Measurements from ENCODE around the gene MTHFD2L.

MTHFD2L gene

GRCh38 chr4:74252933-74253332 lies 95.0 kb downstream of the MTHFD2L start:
- no peak for DNase-seq (ENCODE audit: low read depth in 2 of 2)

GRCh38 chr4:74254386-74254785 lies 96.5 kb downstream of the MTHFD2L start:
- no peak for DNase-seq (ENCODE audit: low read depth in 2 of 2)

GRCh38 chr4:74255096-74255495 lies 97.2 kb downstream of the MTHFD2L start:
- DNase-seq (ENCODE audit: low read depth in 2 of 2), result no peak

DNA sequence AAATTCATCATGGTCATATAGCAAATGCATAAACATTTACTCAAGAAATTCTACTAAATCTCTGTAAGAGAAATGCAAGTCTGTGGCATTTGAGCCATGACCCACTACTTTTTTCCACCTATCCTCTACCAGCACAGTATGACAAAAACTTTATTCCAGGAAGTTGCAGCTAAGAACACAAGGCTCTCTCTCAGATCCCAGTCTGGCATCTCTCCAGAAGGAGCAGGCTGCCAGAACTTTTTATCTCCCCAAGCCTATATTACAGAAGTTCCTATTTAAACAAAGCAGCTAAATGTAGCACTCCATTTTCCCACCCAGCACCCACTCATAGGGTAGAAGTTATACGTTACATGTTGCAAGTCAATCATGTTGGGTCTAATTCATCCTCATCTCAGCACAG lies 101.0 kb downstream of the MTHFD2L start:
- no peak for DNase-seq (ENCODE audit: low read depth in 2 of 2)

GRCh38 chr4:74260036-74260435 lies 102.1 kb downstream of the MTHFD2L start:
- DNase-seq (ENCODE audit: low read depth in 2 of 2), result no peak

DNA sequence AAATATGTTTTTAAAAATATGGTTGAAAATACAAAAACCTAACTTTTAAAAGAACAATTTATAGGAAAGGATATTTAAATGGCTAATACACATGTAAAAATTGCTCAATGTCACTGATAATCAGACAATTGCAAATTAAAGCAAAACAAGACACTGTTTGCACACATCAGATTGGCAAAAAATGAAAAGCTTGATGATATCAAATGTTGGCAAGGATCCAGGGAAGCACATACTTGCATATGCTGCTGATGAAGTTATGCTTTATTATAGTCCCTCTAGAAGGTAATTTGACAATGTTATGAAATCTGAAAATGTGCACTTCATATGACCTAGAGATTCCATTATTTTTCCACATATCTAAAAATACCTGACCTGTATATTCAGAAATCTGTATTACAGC lies 104.6 kb downstream of the MTHFD2L start:
- DNase-seq (ENCODE audit: low read depth in 2 of 2), result no peak

DNA sequence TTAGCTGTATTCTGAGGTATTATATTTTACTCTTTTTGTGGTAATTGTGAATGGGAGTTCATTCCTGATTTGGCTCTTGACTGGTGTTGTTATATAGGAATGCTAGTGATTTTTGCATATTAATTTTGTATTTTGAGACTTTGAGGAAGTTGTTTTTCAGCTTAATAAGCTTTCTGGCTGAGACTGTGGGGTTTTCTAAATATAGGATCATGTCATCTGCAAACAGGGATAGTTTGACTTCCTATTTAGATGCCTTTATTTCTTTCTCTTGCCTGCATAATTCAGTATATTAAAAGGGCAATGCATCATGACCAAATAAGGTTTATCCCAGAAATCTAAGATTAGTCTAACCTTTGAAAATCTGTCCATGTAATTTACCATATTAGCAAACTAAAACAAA lies 105.6 kb downstream of the MTHFD2L start:
- no peak for DNase-seq (ENCODE audit: low read depth in 2 of 2)

DNA sequence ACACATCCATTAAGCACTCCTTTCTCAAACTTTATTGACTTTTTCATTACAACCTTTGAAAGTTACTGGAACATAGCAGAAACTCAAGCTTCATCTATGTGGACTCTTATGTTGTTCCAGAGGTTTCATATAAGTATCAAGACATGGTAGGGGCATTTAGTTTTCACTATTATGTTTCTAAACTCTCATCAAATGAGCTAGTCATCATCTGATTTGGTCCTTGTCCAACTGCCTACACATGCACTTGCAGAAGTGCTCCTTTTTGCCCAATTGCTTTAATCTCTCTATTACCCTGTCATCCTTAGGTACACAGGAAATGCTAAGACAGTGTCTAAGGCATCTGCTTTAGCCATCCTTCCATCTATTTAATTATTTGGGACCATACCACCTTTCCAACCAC lies 108.2 kb downstream of the MTHFD2L start:
- DNase-seq (ENCODE audit: low read depth in 2 of 2), result no peak

- no peak for DNase-seq (ENCODE audit: low read depth in 2 of 2)
Observed at GRCh38 chr4:74267998-74268606, 110.2 kb downstream of the MTHFD2L start.

GRCh38 chr4:74268643-74269042 lies 110.7 kb downstream of the MTHFD2L start:
- no peak for DNase-seq (ENCODE audit: low read depth in 2 of 2)

DNA sequence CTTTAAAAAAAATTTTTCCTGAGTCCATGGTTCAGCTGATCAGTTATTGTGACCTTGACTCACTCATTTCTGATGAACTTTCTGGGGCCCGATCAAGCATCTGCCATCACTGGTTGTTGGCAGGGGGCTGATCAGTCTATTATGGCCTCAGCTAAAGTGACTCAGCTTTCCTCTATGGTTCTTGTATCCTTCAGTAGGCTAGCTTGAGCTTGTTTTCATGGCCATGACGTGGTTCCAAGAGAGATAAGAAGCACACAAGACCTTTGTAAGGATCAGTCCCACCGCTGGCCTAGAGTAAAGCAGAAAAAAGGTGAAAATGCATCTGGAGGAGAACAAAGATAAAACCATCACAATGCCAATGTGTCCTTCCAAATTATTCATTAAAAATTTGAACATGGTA lies 120.6 kb downstream of the MTHFD2L start:
- DNase-seq (ENCODE audit: low read depth in 2 of 2), result no peak

DNA sequence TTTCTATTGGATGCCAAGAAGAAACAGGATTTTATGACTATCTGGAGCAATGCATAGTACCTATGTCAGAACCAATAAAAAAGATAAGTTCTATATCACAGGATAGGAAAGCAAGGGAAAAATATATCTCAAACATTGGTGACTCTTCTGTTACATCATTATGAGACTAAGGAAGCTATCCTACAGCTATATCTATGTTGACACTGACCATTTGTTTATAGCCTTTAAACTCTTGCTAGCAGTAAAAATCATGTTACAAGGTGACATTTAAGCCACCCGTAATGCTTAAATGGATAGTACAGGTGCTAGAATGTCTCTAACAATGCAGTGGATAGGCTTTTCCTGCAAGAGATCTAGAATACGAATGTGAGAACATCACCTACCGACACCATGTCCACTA lies 121.8 kb downstream of the MTHFD2L start:
- DNase-seq (ENCODE audit: low read depth in 2 of 2), result no peak

- DNase-seq (ENCODE audit: low read depth in 2 of 2), result no peak
Observed at GRCh38 chr4:74282926-74283325, 125.0 kb downstream of the MTHFD2L start.

DNA sequence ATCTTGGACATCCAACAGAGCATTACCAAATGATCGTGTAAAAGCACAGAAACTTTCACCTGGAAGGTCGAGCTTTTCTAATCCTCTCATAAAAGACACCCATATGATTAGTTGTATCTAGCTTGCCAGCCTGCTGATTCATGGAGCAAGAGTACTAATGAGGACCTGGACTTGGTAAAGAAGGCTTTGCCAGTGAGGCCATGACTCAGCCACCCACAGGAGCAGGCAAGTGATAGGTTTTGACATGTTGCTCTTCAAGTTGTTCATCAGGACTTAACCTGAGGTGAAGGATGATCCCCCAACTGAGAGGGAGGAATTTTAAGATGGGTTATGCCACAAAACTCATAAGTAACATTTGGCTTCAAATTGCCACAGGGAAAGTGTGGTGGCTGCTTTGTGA lies 125.7 kb downstream of the MTHFD2L start:
- DNase-seq (ENCODE audit: low read depth in 2 of 2), result no peak

DNA sequence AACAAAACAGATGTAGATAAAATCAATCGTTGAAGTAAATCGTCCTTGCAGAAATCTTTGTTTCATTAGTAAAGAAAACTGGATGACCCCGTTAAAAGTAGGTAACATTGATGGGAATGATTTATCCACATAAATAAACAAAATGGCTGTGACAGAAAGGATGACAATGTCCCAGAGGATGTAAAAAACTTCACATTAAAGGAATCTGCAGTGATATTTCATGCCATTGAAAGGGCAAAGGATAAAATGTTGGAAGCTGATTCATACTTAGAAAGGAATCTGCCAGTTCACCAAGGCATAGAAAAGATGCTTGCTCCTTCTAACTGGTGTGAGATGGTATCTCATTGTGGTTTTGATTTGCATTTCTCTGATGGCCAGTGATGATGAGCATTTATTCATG lies 126.1 kb downstream of the MTHFD2L start:
- no peak for DNase-seq (ENCODE audit: low read depth in 2 of 2)

DNA sequence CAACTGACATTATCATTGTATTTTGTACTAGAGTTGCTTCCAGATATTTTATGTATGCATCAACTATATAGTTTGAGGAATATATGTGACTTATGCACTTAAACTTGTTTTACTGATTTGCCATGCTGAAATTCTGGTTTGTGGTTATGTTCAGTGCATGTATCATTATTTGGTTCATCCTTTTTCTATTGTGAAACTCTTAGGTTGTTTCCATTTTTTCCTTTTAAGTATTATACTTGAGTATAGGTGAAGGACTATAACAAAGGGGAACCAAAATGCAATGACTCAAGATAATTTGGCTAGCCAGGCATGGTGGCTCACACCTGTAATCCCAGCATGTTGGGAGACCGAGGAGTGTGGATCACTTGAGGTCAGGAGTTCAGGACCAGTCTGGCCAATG lies 129.2 kb downstream of the MTHFD2L start:
- DNase-seq (ENCODE audit: low read depth in 2 of 2), result no peak

- DNase-seq (ENCODE audit: low read depth in 2 of 2), result no peak
Observed at GRCh38 chr4:74287791-74288190, 129.9 kb downstream of the MTHFD2L start.

DNA sequence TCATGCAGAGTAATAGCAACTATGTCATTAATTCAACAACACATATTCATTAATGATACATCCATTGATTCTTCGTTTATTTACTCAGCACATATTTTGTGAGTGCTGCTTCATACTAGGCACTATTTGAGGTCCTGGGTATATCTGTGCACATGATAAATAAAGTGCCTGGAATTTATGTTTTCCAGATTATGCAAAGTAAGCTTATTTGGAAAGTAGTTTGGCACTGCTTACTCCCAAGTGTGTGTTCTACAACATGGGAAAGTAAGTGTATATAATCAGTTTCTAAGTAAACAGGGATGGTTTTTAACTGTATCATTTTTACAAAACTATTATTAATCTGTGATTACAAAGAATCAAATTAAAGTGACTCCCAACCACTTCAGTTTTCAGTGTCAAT lies 133.6 kb downstream of the MTHFD2L start:
- no peak for DNase-seq (ENCODE audit: low read depth in 2 of 2)

- DNase-seq (ENCODE audit: low read depth in 2 of 2), result no peak
Observed at GRCh38 chr4:74292111-74292870, 134.4 kb downstream of the MTHFD2L start.

DNA sequence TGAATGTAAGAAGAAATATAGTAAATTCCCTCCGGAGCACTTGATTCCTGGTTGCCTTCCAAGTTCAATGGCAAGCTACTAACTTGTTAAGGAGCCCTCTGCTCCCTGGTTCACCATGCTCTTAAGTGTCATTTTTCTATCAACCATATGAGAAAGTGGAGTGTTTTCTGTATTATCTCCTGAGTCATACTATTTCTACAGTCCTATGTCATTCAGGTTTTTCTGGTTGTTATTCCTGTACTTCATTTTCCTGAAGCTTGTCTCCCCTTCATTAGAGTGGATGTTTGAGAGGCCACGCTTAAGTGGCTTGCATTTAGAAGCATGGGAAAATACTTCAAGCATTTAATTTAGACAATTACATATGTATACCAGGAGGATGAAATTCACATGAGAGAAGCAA lies 135.6 kb downstream of the MTHFD2L start:
- DNase-seq (ENCODE audit: low read depth in 2 of 2), result no peak

DNA sequence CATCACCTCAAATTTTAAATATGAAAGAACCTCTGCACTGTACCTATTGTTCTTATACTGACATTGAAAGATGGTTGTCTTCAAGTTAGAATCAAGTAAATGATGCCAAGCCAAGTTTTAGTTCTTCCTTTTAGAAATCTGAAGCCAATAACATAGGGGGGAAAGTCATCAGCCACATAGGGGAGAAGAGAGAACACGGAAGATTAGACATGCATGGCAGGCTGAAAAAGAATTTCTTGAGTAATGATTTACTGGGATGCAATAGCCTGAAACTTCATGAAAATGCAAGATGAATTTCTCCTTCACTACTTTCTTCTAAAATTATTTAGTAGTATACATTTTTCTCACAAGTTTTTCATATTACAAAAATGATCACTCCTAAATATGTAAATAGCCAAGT lies 136.8 kb downstream of the MTHFD2L start:
- no peak for DNase-seq (ENCODE audit: low read depth in 2 of 2)

DNA sequence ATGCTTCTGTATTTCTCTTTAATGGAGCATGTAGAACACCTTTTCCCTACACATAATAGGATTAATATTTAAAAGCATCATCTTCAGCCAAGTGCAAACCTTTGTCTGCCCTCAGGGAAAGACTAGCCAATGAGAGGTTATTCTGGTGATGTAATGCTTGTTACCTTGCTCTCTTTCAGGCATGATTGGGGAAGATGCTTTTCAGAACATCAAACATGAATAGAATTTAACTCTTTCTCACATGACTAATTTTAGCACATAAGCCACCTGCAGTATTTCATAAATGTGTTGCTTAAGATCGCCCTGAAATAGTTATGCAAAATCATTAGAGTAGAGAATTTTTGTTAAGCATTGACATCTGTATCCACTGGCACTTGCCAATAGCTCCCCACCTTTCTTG lies 139.6 kb downstream of the MTHFD2L start:
- DNase-seq (ENCODE audit: low read depth in 2 of 2), result no peak

DNA sequence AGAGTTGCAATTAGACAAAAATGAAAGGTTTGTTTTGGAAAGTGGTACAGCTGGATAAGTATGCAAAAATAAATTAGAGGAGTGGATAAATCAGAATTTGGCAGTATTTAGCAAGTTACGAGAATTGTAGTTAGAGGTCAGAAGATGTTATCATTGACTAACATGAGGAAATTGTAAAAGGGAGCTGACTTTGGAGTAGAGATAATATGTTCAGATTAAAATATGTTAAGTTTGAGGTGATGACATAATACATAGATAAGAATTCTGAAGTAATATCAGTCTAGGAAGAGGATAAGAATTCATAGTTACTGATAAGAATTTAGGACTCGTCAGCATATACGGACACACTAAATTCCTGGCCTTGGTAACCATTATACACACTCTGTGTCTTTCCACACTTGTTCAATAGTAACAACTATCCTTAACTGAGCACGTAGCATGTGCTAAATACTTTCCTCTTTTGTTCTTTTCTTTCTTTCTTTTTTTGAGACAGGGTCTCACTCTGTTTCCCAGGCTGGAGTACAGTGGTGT lies 146.2 kb downstream of the MTHFD2L start:
- DNase-seq (ENCODE audit: low read depth in 2 of 2), result no peak

DNA sequence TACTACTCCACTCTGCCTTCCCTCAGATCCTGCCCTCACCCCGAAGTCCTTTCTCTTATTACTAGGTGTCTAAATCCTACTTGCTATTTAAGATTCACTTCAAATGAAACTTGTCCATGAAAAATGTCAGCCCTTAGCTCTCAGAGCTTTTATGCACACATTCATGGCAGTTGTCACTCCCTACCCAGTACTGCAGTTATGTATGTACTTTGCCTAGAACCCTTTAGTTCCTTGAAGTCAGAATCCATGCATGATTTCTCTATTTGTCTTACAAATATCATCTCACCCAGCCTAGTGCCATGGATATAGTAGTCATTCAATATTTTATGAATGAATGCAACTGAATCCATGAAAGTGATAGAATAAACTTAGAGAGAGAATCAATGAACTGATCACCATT lies 147.1 kb downstream of the MTHFD2L start:
- no peak for DNase-seq (ENCODE audit: low read depth in 2 of 2)
